GM23338 (cell line): ENCODE measurements around the gene SIL1. TPM values are rescaled to one million over a fixed set of nuclear protein-coding genes. Genes with fewer than 3 reads are reported as not detected.

ENCODE experiments used
- ATAC-seq: fragments of 200-7000 bp; cut with Tn5 transposase; 3 replicates; pipeline ENCODE4 v1.9.1; 2020
- DNase-seq: peaks from one replicate; pipeline ENCODE4 v3.0.0-alpha.2; 2015; ENCODE audit warnings: low spot score
- H2AFZ ChIP-seq: fragments of 200-600 bp; sonication (generic); 2 replicates; pipeline ENCODE4 v1.8.0; 2016; ENCODE audit warnings: antibody characterized with exemption, mild to moderate bottlenecking, moderate library complexity
- H3F3A ChIP-seq: fragments of 200-600 bp; sonication (generic); replicated peaks from 2 replicates; pipeline ENCODE4 v1.8.0; 2017; ENCODE audit warnings: antibody characterized with exemption, mixed run types, low read depth
- H3K27ac ChIP-seq: fragments of 200-600 bp; sonication (generic); 2 replicates; pipeline ENCODE4 v1.6.1; 2016; ENCODE audit warnings: low read depth
- H3K27me3 ChIP-seq: fragments of 200-600 bp; sonication (generic); 2 replicates; pipeline ENCODE4 v1.8.0; 2016; ENCODE audit warnings: mild to moderate bottlenecking, mixed run types, moderate library complexity; ENCODE audit not compliant: insufficient read depth
- H3K36me3 ChIP-seq: fragments of 200-600 bp; sonication (generic); 2 replicates; pipeline ENCODE4 v1.8.0; 2016; ENCODE audit warnings: mild to moderate bottlenecking; ENCODE audit not compliant: insufficient read depth
- H3K4me1 ChIP-seq: fragments of 200-600 bp; sonication (generic); 2 replicates; pipeline ENCODE4 v1.8.0; 2016; ENCODE audit warnings: mild to moderate bottlenecking, moderate library complexity; ENCODE audit not compliant: insufficient read depth
- H3K4me2 ChIP-seq: fragments of 200-600 bp; sonication (generic); 2 replicates; pipeline ENCODE4 v1.7.1; 2017; ENCODE audit warnings: mixed run types
- H3K4me3 ChIP-seq: fragments of 200-600 bp; sonication (generic); 2 replicates; pipeline ENCODE4 v1.6.1; 2016; ENCODE audit warnings: mixed run types
- H3K79me2 ChIP-seq: fragments of 200-600 bp; sonication (generic); replicated peaks from 2 replicates; pipeline ENCODE4 v1.8.0; 2017; ENCODE audit warnings: mild to moderate bottlenecking; ENCODE audit not compliant: insufficient read depth
- H3K9me2 ChIP-seq: fragments of 200-600 bp; sonication (generic); 2 replicates; pipeline ENCODE4 v1.8.0; 2017; ENCODE audit not compliant: insufficient read depth
- H4K20me1 ChIP-seq: fragments of 200-600 bp; sonication (generic); replicated peaks from 2 replicates; pipeline ENCODE4 v1.8.0; 2017; ENCODE audit warnings: mild to moderate bottlenecking; ENCODE audit not compliant: insufficient read depth
- H3K27ac Mint-ChIP-seq: 2 replicates; pipeline ENCODE4 v1.8.0; 2020; ENCODE audit warnings: inconsistent platforms, mild to moderate bottlenecking, moderate library complexity, mixed read lengths
- H3K27me3 Mint-ChIP-seq: 3 replicates; pipeline ENCODE4 v1.8.0; 2022; ENCODE audit warnings: low read depth, mild to moderate bottlenecking, moderate library complexity, mixed read lengths, inconsistent platforms; ENCODE audit not compliant: insufficient read depth, poor library complexity
- H3K36me3 Mint-ChIP-seq: 3 replicates; pipeline ENCODE4 v1.8.0; 2021; ENCODE audit warnings: low read depth, mild to moderate bottlenecking, inconsistent platforms, moderate library complexity, mixed read lengths
- H3K4me1 Mint-ChIP-seq: 3 replicates; pipeline ENCODE4 v1.8.0; 2020; ENCODE audit warnings: mild to moderate bottlenecking, inconsistent platforms, mixed read lengths
- H3K4me3 Mint-ChIP-seq: 3 replicates; pipeline ENCODE4 v1.8.0; 2021; ENCODE audit warnings: moderate library complexity, mild to moderate bottlenecking, inconsistent platforms, mixed read lengths
- H3K9me3 Mint-ChIP-seq: 3 replicates; pipeline ENCODE4 v1.8.0; 2020; ENCODE audit warnings: moderate library complexity, mild to moderate bottlenecking, inconsistent platforms, mixed read lengths
- CREB1 ChIP-seq: fragments of 250-450 bp; sonication (Bioruptor Pico); IDR thresholded peaks from 2 replicates; pipeline ENCODE4 v1.5.0; 2020; ENCODE audit warnings: low read depth, mild to moderate bottlenecking, moderate library complexity
- CTCF ChIP-seq, 2 experiments: fragments of 200-600 bp in 1 of 2; sonication (generic) in 1 of 2; conservative IDR thresholded peaks; 2 replicates each; pipeline versions ENCODE4 v1.5.1 to v1.6.1; 2016 to 2017; ENCODE audit warnings: antibody characterized with exemption in 2 of 2, low read depth in 2 of 2, mild to moderate bottlenecking in 2 of 2, moderate library complexity in 1 of 2
- EZH2 ChIP-seq: fragments of 200-600 bp; sonication (generic); IDR thresholded peaks from one replicate; pipeline ENCODE4 v1.8.0; 2017; ENCODE audit warnings: antibody characterized with exemption, mild to moderate bottlenecking, low read depth; ENCODE audit not compliant: unreplicated experiment
- EZH2phosphoT487 ChIP-seq: fragments of 200-600 bp; sonication (generic); IDR thresholded peaks from one replicate; pipeline ENCODE4 v1.8.1; 2018; ENCODE audit warnings: antibody characterized with exemption; ENCODE audit not compliant: unreplicated experiment
- JUNB ChIP-seq: IDR thresholded peaks from one replicate; pipeline ENCODE4 v1.6.1; 2016; ENCODE audit warnings: antibody characterized with exemption; ENCODE audit not compliant: unreplicated experiment
- NANOG ChIP-seq: IDR thresholded peaks from 2 replicates; pipeline ENCODE4 v1.6.1; 2016; ENCODE audit warnings: antibody characterized with exemption, borderline replicate concordance
- POLR2AphosphoS5 ChIP-seq: IDR thresholded peaks from 2 replicates; pipeline ENCODE4 v1.6.1; 2016; ENCODE audit warnings: antibody characterized with exemption, low read depth
- REST ChIP-seq: IDR thresholded peaks from one replicate; pipeline ENCODE4 v1.6.1; 2018; ENCODE audit warnings: antibody characterized with exemption; ENCODE audit not compliant: unreplicated experiment
- STAT1 ChIP-seq: IDR thresholded peaks from one replicate; pipeline ENCODE4 v1.6.1; 2016; ENCODE audit warnings: antibody characterized with exemption; ENCODE audit not compliant: unreplicated experiment
- ZNF114 ChIP-seq: fragments of 250-450 bp; sonication (Bioruptor Pico); IDR thresholded peaks from 2 replicates; pipeline ENCODE4 v1.5.0; 2020; ENCODE audit warnings: mild to moderate bottlenecking, moderate library complexity
- ZNF331 ChIP-seq: fragments of 250-450 bp; sonication (Bioruptor Pico); IDR thresholded peaks from 2 replicates; pipeline ENCODE4 v1.5.0; 2020; ENCODE audit warnings: low read depth, mild to moderate bottlenecking, moderate library complexity
- polyA plus RNA-seq: library from polyadenylated mRNA; unstranded; fragments of >200 nt; fragmentation: Nextera tagmentation; extraction: Ambion mirVana; gene quantifications from 2 replicates; pipeline ENCODE4 v1.2.1, GENCODE V29; 2016
- total RNA-seq: library from RNA; depleted of rRNA; stranded (reverse); fragments of >200 nt; shearing (Covaris generic); gene quantifications from 2 replicates; pipeline ENCODE4 v1.2.3, GENCODE V29; 2014
- TF ChIP-seq, protein P1 (sequence below): IDR thresholded peaks from 2 replicates; pipeline ENCODE4 v1.6.1; 2016; ENCODE audit warnings: antibody characterized with exemption
- TF ChIP-seq, protein P2 (sequence below): fragments of 250-450 bp; sonication (Bioruptor Pico); IDR thresholded peaks from 2 replicates; pipeline ENCODE4 v1.5.0; 2020; ENCODE audit warnings: mild to moderate bottlenecking, moderate library complexity

The SIL1 gene
- total and polyA plus RNA-seq, 2 experiments from 2014 or later, result 5.5 to 5.9 TPM

DNA sequence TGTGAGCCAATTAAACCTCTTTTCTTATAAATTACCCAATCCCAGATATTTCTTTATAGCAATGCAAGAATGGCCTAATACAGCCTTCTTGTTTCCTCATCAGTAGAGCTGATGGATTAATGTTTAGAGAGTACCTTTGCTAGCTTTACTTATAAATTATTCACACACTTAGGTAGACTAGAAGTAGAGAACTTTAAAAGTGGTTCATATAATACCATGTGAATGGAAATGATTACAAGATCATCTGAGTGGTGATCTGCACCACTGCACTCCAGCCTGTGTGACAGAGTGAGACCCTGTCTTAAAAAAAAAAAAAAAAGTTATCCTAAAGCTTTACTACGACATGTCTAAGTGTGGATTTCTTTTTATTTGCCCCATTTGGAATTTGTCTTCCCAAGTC, 299.9 kb downstream of the SIL1 start:
- H2AFZ ChIP-seq, result no peak overlapping the region
- no peaks in the 10 kb centered on the region for H3K9me2 ChIP-seq
- DNase-seq, result no peak
- H3K4me1 ChIP-seq, result peaks cover 6% of the 10 kb centered on the region; the same call in 1 of the 2 replicates
- no peaks in the 10 kb centered on the region; the same call in 1 of the 2 replicates for H3K36me3 ChIP-seq
- H3K9me3 Mint-ChIP-seq, result no peaks in the 10 kb centered on the region
- no peak for ATAC-seq
- no peak overlapping the region for H3K27ac ChIP-seq
- H3K4me2 ChIP-seq, result no peak overlapping the region
- H3K27me3 Mint-ChIP-seq, result peaks cover 3% of the 10 kb centered on the region
- no peak overlapping the region for H3K4me3 Mint-ChIP-seq
- peaks cover 21% of the 10 kb centered on the region for H3K36me3 Mint-ChIP-seq
- H3K79me2 ChIP-seq, result peaks cover 8% of the 10 kb centered on the region
- no peaks in the 10 kb centered on the region for H3K27me3 ChIP-seq
- no peaks in the 10 kb centered on the region; the same call in 1 of the 2 replicates for H4K20me1 ChIP-seq
- no peak overlapping the region for H3K27ac Mint-ChIP-seq
- no peak overlapping the region for H3K4me3 ChIP-seq
- peaks cover 4% of the 10 kb centered on the region; the same call in 2 of the 3 replicates for H3K4me1 Mint-ChIP-seq
- TF ChIP-seq ZNF114 (CRISPR knock-in tag), result no peak
- TF ChIP-seq JUNB, result no peak
- TF ChIP-seq, protein P1, sequence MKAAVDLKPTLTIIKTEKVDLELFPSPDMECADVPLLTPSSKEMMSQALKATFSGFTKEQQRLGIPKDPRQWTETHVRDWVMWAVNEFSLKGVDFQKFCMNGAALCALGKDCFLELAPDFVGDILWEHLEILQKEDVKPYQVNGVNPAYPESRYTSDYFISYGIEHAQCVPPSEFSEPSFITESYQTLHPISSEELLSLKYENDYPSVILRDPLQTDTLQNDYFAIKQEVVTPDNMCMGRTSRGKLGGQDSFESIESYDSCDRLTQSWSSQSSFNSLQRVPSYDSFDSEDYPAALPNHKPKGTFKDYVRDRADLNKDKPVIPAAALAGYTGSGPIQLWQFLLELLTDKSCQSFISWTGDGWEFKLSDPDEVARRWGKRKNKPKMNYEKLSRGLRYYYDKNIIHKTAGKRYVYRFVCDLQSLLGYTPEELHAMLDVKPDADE, result no peak
- TF ChIP-seq POLR2AphosphoS5, result no peak
- TF ChIP-seq CREB1 (CRISPR knock-in tag), result no peak
- TF ChIP-seq ZNF331, result no peak
- TF ChIP-seq CTCF (conservative IDR thresholded peaks at IDR 0.05; ENCODE audit: low read depth in 2 of 2), result no peak
- TF ChIP-seq EZH2, result no peak
- TF ChIP-seq REST, result no peak
- no peak for TF ChIP-seq NANOG
- TF ChIP-seq, protein P2, sequence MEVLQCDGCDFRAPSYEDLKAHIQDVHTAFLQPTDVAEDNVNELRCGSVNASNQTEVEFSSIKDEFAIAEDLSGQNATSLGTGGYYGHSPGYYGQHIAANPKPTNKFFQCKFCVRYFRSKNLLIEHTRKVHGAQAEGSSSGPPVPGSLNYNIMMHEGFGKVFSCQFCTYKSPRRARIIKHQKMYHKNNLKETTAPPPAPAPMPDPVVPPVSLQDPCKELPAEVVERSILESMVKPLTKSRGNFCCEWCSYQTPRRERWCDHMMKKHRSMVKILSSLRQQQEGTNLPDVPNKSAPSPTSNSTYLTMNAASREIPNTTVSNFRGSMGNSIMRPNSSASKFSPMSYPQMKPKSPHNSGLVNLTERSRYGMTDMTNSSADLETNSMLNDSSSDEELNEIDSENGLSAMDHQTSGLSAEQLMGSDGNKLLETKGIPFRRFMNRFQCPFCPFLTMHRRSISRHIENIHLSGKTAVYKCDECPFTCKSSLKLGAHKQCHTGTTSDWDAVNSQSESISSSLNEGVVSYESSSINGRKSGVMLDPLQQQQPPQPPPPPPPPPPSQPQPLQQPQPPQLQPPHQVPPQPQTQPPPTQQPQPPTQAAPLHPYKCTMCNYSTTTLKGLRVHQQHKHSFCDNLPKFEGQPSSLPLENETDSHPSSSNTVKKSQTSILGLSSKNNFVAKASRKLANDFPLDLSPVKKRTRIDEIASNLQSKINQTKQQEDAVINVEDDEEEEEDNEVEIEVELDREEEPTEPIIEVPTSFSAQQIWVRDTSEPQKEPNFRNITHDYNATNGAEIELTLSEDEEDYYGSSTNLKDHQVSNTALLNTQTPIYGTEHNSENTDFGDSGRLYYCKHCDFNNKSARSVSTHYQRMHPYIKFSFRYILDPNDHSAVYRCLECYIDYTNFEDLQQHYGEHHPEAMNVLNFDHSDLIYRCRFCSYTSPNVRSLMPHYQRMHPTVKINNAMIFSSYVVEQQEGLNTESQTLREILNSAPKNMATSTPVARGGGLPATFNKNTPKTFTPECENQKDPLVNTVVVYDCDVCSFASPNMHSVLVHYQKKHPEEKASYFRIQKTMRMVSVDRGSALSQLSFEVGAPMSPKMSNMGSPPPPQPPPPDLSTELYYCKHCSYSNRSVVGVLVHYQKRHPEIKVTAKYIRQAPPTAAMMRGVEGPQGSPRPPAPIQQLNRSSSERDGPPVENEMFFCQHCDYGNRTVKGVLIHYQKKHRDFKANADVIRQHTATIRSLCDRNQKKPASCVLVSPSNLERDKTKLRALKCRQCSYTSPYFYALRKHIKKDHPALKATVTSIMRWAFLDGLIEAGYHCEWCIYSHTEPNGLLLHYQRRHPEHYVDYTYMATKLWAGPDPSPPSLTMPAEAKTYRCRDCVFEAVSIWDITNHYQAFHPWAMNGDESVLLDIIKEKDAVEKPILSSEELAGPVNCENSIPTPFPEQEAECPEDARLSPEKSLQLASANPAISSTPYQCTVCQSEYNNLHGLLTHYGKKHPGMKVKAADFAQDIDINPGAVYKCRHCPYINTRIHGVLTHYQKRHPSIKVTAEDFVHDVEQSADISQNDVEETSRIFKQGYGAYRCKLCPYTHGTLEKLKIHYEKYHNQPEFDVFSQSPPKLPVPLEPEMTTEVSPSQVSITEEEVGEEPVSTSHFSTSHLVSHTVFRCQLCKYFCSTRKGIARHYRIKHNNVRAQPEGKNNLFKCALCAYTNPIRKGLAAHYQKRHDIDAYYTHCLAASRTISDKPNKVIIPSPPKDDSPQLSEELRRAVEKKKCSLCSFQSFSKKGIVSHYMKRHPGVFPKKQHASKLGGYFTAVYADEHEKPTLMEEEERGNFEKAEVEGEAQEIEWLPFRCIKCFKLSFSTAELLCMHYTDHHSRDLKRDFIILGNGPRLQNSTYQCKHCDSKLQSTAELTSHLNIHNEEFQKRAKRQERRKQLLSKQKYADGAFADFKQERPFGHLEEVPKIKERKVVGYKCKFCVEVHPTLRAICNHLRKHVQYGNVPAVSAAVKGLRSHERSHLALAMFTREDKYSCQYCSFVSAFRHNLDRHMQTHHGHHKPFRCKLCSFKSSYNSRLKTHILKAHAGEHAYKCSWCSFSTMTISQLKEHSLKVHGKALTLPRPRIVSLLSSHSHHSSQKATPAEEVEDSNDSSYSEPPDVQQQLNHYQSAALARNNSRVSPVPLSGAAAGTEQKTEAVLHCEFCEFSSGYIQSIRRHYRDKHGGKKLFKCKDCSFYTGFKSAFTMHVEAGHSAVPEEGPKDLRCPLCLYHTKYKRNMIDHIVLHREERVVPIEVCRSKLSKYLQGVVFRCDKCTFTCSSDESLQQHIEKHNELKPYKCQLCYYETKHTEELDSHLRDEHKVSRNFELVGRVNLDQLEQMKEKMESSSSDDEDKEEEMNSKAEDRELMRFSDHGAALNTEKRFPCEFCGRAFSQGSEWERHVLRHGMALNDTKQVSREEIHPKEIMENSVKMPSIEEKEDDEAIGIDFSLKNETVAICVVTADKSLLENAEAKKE (CRISPR knock-in tag), result no peak
- no peak for TF ChIP-seq EZH2phosphoT487
- no peak for TF ChIP-seq STAT1
- H3F3A ChIP-seq, result no peaks in the 10 kb centered on the region
